Measurements from ENCODE around the gene CDH2.
"Not testable (repeated sequence)": the region's sequence is repeated elsewhere in the genome, so short reads cannot be mapped to it uniquely, and the experiment has no call there.

Gene CDH2

DNA sequence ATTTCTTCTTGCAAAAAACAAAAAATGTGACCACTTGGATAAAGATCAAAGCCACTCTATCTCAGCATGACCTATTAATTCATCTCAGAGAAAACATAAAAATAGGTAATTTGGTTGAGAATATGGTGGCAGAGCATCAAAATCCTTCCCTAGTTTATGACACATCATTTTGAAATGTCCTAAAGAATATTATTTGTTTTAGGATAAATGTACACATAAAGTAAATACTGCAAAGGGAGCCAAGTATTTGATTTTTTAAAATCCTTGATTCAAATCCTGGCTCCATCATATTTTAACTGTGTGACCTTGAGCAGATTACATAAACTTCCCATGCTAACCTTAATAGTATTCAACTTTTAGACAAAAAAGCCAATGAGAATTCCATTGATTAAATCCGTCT lies 206.6 kb downstream of the CDH2 start:
- no peak for DNase-seq

DNA sequence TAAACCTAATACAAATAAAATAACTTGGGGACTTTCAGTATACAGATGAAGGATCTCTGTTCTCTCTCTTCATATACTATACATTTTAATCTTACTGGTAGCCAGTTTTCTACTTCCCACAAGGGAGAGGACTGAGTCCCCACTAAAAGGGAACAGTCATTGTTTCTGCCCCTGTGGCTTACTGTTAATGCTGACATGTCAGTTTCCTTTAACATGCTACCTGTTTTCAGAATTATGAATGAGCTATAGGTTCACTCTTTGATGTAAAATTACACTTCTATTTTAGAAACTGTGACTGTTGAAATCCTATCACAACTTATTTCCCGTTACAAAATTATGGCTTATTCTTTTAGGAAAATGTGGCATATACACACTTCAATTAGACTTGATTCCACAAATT lies 207.7 kb downstream of the CDH2 start:
- no peak for DNase-seq

DNA sequence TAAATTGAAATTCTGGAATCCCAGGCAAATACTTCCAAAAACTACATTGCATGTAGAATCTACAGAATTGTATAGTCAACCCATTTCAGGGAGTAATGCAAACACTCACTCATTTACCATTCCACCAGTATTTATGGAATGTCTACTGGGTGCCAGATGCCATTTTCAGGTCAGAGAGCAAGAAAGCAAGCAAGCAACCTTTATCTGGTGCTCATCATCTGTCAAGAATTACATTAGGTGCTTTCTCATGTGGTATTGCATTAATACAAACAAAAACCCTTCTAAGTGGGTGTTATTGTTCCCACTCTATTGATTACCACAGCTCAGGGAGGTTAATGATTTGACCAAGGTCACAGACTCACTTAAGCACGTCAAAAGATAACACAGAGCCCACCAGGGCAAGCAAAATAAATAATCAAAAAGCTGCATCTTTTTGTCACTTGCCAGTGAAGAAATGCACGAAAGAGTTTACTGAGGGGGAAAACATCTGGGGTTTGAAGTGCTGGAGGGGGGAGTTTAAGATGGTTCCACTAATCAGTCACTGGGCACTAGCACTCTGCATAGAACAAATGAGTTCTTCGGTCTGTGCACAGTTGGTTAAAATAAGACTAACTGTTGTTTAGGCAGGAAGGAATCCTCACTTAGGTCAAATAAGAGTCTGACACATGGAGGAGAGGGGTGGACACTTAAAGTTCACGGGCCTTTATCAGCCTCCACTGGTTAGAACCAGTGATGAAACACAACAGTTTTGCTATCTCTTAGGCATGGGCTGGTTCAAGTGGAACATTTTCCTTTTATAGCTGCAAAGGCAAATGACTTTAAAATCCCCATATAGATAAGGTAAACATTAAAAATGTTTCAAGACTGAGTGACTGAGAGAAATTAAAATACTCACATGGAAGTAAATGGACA lies 208.8 kb downstream of the CDH2 start:
- DNase-seq, result no peak

DNA sequence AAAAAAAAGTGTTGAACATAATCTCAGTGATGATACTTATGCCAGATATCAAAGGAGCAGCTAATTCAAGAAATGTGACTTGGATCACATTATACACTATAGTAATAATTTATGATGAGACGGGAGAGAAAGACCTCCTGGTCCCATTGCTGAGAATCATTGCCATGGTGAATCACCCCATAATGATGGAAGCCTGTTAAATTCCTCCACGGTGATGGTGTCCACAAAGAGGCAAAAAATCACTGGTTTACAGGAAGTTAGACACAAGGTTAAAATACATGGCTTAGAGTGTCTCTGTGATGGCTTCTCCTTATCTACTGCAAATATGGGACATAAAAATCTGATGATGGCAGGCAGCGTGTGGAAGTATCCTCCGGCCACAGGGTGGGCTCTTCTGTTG lies 210.0 kb downstream of the CDH2 start:
- no peak for DNase-seq

DNA sequence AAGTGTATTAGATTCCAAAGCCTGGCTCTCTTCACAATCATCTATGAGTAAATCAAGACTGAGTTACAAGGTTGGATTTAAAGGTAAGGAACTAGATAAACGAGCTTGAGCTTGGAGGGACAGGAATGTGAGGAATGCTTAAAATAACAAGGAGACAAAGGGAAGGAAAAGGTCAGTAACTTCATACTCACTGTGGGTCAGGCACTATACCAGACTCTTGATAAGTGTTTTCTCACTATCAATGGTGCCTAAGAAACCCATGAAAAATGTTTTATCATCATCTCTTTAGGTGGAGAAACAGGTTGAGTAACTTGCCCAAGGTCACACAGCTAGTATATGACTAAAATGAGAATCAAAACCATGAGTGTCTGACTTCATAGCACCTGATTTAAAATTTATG lies 212.1 kb downstream of the CDH2 start:
- no peak for DNase-seq

DNA sequence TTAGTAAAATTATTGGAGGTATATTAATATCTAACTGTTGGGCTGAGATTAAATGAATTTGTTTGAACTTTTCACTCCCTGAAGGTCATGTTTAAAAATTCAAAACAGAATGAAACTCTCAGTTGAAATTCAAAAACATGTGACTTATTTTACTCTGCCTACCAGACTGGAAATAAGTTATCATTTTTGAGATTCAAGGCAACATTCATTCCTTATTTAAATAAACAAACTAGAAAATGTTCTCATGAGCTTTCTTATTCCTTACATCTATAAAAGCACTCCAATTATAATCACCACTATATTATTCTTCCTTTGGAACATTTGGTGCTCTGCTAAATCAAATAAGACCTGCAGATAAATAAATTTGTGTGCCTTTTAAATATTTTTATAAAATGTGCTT lies 217.8 kb downstream of the CDH2 start:
- DNase-seq, result no peak

DNA sequence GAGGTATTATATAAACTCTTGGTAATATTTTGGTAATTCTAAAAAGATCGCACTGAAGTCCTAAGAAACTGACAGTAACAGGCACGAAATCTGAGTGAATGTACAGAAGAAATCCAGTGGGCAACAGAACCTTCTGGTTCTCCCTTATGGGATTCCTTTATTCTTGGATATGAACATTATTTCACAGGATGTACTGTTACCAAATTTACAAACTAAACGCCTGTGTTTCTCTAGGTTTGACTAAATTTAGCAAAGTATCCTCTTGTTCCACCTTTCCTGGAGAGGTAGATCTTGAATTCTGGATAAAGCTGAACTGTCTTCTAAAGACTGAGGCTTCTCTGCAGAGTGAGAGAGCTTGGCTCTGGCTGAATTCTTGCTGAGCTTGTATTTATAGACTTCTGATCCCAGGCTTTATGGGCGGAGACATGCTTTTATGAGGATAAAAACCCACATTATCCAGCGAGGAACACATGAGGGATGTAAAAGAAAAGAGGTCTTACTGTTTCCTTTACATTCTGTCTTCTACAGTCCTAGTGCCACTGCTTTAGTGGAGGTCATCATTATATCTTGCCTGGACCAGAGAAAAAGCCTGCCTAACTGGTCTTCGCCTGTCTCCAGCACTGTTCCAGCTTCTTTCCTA lies 220.8 kb downstream of the CDH2 start:
- DNase-seq, result no peak

DNA sequence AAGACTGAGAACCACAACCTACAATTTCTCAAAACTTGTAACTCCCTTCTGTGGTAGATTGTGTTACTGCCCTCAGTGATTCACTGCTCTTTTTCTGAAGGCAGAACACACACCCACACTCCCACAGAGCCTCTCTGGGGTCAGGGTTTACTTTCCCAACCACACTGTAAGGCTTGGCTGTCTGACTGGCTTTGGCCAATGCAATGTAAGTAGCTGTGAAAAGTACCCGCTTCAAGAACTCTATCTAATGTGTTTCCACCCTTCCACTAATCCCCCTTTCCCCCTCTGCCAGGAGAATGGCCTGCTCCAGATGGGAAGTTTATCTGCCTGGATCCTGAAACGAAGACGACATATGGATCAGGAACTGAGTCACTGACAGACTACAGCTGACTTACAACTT lies 222.7 kb downstream of the CDH2 start:
- no peak for DNase-seq

DNA sequence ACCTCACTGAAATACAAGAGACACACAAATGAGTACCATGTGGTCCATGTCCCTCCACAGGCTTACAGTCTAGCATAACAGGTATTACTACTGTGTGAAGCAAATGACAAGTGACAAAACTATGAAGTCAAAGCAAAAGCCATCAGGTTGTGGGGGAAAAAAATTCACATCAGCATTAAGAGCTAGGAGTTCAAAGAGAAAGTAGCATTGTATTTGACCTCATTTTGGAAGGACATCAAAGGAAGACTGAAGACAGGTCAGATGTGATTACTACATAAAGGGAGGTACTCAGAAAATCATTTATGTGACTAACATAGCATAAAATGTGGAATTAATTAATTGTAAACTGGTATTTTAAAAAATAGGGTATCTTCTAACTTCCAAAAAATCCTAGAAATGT lies 224.2 kb downstream of the CDH2 start:
- DNase-seq, result no peak

DNA sequence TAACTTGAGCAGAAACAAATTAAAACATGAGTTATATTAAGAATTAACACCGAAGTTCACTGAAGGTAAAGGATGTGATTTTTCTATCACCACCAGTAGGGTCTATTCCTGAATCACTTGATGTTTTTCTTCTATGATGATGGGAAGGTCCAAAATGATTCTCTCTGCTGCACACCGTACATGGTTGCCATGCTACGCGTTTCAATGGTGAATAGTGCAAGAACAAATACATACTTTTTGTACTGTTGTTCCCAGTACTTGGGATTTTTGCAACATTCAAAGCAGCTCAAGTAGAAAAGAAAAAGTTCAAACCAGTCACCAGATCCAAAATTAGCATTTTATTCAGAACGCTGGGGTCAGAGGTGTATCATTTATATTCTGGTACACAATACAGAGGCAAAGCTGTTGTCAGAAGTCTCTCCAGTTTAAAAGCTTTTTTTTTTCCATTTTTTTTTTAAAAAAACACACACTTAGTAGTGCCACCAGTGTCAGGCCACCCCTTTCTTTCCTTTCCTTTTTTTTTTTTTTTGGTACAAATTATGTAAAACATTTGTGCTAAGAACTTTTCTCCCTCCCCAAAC lies 226.2 kb downstream of the CDH2 start:
- DNase-seq, result no peak

DNA sequence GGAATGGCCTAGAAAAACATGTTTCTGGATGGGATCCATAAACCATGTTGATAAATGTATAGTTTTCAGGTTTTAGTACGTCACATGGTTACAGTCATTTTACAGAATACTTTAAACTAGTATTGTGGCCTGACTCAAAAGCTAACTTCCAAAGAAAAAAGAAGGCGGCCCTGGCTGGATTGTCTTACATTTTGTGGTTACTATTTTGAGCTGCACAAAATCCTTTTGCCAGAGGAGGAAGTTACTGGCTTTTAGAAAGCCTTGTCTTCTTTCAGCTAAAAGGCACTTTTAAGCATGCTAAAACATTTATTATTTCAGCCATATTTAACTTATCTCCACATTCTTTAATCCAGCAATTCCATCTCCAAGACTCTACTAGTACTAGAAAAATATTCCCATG lies 227.9 kb downstream of the CDH2 start:
- DNase-seq, result no peak

DNA sequence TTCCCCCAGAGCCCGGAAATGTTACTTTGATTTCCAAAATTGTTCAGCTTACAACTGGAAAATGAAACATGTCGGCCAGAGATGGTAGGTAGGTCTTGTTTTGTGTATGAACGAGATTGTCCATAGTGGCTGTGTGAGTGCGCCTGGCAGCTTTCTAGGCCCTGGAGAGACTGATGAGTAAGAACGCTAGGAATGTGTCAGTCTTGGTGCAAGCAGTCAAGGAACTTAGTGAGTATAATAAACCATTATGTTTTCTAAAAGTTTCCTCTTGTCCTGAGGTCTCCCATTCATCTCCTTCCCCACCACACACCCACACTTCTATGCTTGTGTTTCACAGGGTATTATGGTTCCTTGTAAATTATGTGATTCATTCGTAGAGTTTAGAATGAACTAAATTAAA lies 234.2 kb downstream of the CDH2 start:
- no peak for DNase-seq

DNA sequence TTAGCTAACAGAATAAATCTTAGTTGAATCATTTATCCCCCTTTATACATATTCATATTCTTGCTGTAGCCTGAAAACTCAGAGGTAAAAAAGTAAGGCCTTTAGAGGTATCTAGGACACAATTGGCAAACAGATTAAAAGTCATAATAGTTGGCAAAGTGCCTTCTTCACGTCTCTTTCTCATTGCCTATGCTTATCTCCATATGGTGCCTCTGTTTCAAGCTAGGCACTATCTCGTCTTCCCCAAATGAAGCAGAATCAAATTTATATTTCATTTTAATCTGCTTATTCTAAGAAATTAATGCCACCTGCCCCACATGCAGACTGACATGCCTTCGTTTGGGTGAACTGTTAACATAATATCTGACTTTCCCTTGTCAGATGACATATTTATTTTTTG lies 245.4 kb downstream of the CDH2 start:
- DNase-seq, result no peak

DNA sequence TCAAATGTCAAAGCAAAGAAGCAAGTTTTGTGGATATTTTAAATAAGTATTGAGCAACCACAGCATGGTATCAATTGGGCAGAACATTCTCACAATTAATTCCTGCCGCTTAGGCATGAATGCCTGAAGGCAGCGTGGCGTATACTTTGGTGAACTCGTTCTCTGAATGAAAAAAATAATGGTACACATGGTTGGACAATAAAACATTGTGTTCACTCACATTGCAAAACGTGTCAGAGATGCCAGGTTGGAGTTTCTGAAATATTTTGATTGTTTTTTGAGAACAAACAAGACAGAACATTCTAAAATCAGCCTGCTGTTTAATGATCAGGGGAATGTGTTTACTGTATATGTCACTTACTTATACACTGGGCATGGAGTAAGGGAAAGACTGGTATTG lies 254.2 kb downstream of the CDH2 start:
- DNase-seq, result no peak

DNA sequence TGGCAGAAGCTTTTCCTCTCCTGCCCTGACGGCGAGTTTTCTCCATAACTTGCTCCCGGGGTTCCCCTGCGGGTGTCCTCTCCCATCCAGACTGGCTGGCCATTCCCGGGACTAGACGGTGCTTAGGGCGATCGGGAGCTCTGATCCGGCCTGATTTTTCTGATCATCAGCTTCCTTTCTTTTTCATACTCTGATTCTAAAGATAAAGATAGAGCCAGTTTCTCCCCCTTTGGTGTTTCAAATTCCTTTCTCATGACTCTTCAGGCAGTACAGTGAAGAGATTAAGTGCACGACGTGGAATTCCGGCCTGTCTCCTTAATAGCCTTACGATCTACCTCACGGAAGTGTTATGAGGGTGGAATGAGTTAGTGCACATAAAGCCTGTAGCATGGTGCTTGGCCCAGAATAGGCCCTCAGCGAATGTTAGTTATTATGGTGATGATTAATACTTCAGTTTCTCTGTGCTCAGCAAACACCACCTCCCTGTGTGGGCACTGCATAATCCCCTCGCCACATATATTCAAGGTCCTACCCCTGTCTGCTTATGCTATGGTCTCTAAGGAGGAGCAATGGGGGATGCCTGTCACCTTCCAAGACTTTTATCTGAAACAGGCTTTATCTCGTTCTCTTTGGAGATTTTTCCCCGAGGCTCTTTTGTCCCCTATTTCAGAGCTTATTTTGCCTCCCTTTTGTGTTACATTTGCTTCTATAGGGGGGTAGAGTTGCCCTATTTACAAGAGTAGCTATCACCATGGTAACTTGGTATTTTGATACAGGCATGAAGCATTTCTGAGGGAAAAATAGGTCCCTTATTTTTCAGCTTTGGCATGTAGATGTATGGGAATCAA lies 254.8 kb downstream of the CDH2 start:
- no peak for DNase-seq

DNA sequence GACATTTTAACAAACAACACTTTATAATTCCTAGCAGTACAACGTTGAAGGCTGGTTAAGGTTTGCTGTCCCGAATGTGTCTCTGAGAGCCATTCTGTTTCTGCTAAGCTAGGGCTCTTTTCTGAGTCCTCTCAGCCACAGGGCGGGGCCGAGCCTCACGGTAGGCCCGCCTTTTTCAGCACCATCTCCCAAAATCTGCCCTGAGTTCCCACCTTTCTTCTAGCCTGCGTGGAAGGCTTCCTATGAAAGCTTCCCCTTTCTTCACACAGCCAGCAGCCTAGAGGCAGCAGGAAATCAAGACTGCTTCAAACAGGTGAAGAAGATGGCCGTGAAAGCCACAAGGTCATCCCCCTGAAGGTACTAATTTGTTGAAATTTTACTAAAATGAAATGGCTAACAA lies 255.5 kb downstream of the CDH2 start:
- no peak for DNase-seq

DNA sequence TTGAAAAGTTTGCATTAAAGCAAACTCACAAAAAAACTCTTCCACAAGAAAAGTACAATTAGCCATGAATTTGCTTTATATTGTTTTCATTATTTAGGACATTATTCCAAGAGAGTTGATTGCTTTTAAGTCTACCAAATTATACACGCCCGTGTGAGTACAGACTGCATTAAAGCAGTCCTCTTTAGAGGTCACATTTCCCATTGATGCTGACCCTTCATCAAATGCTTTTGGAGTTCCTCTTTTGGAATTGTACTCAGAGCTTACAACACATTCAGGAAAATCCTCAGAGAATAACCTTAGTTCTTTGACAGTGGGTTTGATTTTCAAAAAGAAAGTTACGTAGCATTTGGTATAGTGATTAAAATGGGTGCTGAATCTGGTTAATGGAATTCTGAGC lies 256.1 kb downstream of the CDH2 start:
- no peak for DNase-seq

DNA sequence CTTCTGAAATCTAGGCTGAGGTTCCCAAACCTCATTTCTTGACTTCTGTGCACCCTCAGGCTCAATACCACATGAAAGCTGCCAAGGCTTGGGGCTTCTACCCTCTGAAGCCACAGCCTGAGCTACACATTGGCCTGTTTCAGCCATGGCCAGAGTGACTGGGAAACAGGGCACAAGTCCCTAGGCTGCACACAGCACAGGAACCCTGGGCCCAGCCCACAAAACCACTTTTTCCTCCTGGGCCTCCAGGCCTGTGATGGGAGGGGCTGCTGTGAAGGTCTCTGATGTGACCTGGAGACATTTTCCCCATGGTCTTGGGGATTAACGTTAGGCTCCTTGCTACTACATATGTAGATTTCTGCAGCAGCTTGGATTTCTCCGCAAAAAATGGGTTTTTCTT lies 270.7 kb downstream of the CDH2 start:
- DNase-seq, result not testable (repeated sequence)

DNA sequence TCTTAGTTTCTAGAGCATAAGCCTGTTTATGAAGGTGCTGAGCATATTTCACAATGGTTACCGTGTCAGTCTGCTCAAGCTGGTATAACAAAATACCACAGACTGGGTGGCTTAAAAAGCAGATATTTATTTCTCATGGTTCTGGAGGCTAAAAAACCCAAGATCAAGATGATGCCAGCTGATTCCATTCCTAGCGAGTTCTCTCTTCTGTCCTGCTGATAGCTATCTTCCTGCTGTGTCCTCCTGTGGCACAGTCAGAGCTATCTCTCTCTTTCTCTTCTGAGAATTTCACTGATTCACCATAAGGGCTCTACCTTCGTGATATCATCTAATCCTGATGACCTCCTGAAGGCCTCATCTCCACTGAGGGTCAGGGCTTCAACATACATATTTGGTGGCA lies 273.0 kb downstream of the CDH2 start:
- DNase-seq, result no peak

DNA sequence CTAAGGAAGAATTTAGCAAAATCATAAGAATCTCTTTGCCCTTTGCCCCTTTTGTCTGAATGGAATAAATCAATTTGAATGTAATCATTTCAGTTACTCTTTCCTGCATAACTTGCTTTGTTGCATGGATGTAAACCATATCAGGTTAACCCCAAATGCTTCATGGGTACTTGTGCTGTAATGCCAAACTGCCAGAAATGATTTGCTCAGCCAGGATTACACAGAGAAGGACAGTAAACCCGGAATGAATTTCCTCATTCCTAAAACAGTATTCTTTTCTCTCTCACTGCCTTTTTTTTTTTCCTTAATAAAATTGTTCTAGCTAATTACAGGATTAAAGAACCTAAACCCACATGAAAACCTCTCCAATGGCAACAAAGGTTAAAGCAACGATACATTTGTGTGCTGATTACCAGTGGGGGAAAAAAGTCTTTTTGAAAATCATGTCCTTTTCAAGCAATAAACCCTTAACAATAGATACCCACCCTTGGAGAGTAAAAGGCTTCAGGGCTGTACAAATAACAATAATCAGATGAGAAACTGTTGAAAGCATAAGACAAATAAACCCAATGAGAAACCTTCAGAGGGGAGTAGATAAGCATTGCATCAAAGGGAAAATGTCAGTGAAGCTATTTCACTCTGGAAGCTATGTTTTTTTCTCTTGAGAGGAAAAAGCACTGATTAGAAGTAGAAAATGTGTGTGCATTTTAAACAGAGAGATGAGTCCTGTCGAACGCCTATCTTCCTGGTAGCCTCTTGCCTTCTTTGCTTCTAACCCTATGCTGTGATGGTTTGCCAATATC lies 275.3 kb downstream of the CDH2 start:
- DNase-seq, result no peak
